ENCODE data around the gene CPEB4. TPM values are rescaled to one million over a fixed set of nuclear protein-coding genes. Genes with fewer than 3 reads are reported as not detected.

Gene CPEB4
- total RNA-seq, 4 donors from 2014 or later, result 20.1 to 26.6 (median 24.2) TPM

DNA sequence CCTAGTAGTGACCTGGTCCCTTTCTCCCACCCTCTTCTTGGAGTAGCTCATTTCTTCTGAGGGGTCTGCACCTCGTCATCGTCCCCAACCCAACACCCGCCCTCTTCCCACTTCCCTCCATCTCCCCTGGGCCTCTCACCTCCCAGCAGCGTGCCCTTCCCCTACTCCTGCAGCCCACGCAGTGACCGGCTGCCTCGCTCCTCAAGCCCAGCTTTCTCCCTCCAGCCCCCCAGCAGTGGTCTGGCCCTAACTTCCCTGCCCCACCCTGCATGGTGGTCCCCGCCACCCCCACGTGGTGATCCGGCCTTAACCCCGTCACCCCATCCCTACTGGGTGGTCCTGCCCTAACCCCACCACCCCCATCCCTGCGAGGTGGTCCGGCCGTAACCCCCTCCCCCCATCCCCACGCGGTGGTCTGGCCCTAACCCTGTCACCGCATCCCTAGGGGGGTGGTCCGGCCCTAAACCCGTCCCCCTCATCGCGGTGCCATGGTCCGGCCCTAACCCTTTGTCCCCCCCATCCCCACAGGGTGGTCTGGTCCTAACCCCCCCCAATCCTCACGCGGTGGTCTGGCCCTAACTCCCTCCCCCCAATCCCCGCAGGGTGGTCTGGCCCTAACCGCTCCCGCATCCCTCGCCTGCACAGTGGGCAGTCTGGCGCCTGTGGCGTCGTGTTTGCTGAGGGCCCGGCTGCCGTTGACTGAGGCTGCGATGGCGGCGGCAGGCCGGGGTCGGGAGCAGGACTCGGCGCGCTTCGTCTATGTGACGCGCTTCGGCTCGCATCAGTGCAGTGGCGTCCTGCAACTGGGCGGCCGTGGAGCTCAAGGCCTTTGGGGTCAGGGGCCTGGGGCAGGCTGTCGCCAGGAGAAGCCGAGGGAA is 100.6 kb downstream of the CPEB4 start, which contains the start of gene C5orf47:
Gene C5orf47 (plus strand): TSS at position 617 of the 878 bp plus-strand sequence. CDS start 94 bp downstream, at position 711.
- Histone ChIP-seq H3K4me1 (no peaks in the 10 kb centered on the region), H3K4me3 (no peak within 1 kb of the TSS), H3K36me3 (no peaks in the 10 kb centered on the region), H3K27me3 (no peaks in the 10 kb centered on the region), H3K27ac (no peak within 1 kb of the TSS), H3K9me3 (peaks cover 0 to 18% (median 0%) of the 10 kb centered on the region in 4 donors)
- TF ChIP-seq POLR2A (IDR thresholded peaks at IDR 0.05), result no peak
- TF ChIP-seq, protein P1, sequence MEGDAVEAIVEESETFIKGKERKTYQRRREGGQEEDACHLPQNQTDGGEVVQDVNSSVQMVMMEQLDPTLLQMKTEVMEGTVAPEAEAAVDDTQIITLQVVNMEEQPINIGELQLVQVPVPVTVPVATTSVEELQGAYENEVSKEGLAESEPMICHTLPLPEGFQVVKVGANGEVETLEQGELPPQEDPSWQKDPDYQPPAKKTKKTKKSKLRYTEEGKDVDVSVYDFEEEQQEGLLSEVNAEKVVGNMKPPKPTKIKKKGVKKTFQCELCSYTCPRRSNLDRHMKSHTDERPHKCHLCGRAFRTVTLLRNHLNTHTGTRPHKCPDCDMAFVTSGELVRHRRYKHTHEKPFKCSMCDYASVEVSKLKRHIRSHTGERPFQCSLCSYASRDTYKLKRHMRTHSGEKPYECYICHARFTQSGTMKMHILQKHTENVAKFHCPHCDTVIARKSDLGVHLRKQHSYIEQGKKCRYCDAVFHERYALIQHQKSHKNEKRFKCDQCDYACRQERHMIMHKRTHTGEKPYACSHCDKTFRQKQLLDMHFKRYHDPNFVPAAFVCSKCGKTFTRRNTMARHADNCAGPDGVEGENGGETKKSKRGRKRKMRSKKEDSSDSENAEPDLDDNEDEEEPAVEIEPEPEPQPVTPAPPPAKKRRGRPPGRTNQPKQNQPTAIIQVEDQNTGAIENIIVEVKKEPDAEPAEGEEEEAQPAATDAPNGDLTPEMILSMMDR (IDR thresholded peaks at IDR 0.05), result no peak
- no peak for TF ChIP-seq EP300 (IDR thresholded peaks at IDR 0.05)
- 93% methylated on average over 49 to 50 of the region's 51 CpGs for WGBS, 2 donors
- no peak for DNase-seq (ENCODE audit: low spot score in 2 of 2)

DNA sequence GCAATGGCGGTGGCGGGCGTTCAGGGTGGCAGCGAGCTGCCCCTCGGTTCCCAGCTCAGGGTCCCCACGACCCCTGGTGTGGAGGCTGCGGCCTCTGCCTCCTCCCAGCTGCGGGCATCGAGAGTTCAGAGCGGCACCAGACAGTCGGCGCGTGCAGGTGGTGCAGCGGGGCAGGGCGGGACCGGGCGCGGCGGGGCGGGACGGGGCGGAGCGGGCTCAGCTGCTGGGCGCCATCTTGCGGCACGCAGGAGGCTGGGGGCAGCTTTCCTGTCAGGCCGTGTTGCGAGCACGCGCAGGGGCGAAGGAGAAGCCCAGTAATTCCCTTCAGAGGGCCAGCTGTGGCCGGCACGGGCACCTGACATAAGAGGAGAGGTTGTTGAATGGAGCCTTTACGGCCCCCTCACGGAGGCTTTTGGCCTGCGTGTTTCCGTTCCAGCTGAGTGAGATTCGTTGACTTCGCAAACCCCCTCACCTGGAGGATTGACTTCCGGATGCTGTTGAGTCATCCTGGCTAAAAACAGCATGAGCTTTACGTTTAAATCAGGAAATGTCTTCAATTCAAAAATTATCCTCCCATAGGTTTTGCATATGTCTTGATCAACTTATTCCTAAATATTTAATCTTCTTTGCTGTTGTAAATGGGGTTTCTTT is 101.4 kb downstream of the CPEB4 start:
- 94% methylated on average over 28 to 35 of the region's 41 CpGs for WGBS, 2 donors
- TF ChIP-seq EP300 (IDR thresholded peaks at IDR 0.05) (no peak), POLR2A (IDR thresholded peaks at IDR 0.05) (no peak)
- TF ChIP-seq, protein P1 (IDR thresholded peaks at IDR 0.05), result no peak

DNA sequence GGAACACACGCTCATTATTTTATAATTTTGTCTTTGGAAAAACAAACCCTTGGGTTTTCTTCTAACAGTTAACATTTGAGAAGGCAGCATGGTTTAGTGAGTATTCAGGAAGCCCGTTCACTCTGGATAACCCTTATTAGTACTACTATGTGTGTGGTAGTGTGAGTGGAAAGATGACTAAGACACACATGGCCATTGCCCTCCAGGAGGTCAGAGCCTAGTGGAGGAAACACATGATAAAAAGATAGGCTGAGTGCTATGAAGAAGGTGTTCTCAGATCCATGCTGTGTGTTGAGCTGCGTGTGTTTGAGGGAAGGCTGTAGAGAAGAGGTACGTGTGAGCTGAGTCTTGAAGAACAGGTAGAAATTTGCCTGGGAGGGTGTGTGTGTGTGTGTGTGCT is 109.2 kb downstream of the CPEB4 start:
- no peaks in the 10 kb centered on the region for H3K4me1 ChIP-seq
- no peak overlapping the region for H3K27ac ChIP-seq
- no peaks in the 10 kb centered on the region for H3K9me3 ChIP-seq
- H3K27me3 ChIP-seq, result no peaks in the 10 kb centered on the region
- TF ChIP-seq, protein P1 (IDR thresholded peaks at IDR 0.05), result no peak
- TF ChIP-seq POLR2A (IDR thresholded peaks at IDR 0.05), result no peak
- no peak for TF ChIP-seq EP300 (IDR thresholded peaks at IDR 0.05)
- no peaks in the 10 kb centered on the region for H3K36me3 ChIP-seq
- no peak overlapping the region for H3K4me3 ChIP-seq
- DNase-seq (ENCODE audit: low spot score in 2 of 2), result no peak
- WGBS, 2 donors, result 73 to 76% methylated on average over 4 of the region's 4 CpGs

More for the DNA sequence above, 101.4 kb downstream of the CPEB4 start:
- Histone ChIP-seq H3K36me3 (no peaks in the 10 kb centered on the region), H3K4me1 (no peaks in the 10 kb centered on the region), H3K27me3 (no peaks in the 10 kb centered on the region), H3K27ac (no peak overlapping the region), H3K4me3 (no peak overlapping the region), H3K9me3 (peaks cover 0 to 18% (median 0%) of the 10 kb centered on the region in 4 donors)
- DNase-seq (ENCODE audit: low spot score in 2 of 2), result no peak

DNA sequence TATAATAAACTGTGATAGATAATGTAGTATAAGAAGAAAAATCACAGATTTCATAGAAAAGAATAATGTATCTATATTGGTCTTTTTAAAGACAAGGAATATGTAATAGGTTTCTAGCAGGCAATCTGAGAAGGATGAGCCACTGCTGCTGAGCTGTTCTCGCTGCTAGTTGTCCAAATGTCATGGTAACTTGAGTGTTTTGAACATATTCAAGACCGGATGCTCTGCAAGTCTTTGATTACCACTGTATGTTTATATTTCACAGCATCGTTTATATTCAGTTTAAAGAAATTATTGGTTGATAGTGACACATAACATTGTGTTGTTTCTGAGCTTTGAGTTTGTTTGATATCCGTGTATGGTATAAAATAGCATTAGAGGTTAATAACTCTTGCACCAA is 110.4 kb downstream of the CPEB4 start:
- no peak overlapping the region for H3K27ac ChIP-seq
- H3K4me1 ChIP-seq, result no peaks in the 10 kb centered on the region
- TF ChIP-seq POLR2A (IDR thresholded peaks at IDR 0.05) (no peak), EP300 (IDR thresholded peaks at IDR 0.05) (no peak)
- TF ChIP-seq, protein P1 (IDR thresholded peaks at IDR 0.05), result no peak
- no peaks in the 10 kb centered on the region for H3K27me3 ChIP-seq
- H3K36me3 ChIP-seq, result no peaks in the 10 kb centered on the region
- DNase-seq (ENCODE audit: low spot score in 2 of 2), result no peak
- WGBS, 2 donors, result 75 to 81% methylated on average over 4 of the region's 4 CpGs
- no peak overlapping the region for H3K4me3 ChIP-seq
- H3K9me3 ChIP-seq, result no peaks in the 10 kb centered on the region

DNA sequence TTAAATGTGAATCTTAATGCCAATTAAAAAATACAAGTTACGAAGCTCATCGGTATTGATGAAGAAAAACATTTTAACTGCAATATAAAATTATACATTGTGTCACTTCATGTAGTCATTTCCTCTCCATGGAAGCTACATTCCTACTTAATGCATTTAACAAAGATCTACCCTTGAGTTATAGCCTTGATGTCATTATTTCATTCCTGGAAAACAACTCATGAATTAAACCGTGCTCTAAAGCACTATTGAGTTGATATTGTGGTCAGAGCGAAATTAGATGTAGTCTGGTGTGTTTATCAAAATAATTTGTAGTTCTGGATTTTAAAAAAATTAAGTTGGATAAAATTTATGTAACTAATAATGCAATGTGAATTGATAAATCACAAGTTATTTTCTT is 111.9 kb downstream of the CPEB4 start:
- Histone ChIP-seq H3K36me3 (no peaks in the 10 kb centered on the region), H3K27me3 (no peaks in the 10 kb centered on the region), H3K9me3 (no peaks in the 10 kb centered on the region), H3K4me1 (no peaks in the 10 kb centered on the region), H3K4me3 (no peak overlapping the region), H3K27ac (no peak overlapping the region)
- WGBS, 2 donors, result 75 to 80% methylated on average over 4 of the region's 4 CpGs
- no peak for DNase-seq (ENCODE audit: low spot score in 2 of 2)
- no peak for TF ChIP-seq POLR2A (IDR thresholded peaks at IDR 0.05)
- TF ChIP-seq EP300 (IDR thresholded peaks at IDR 0.05), result no peak
- TF ChIP-seq, protein P1 (IDR thresholded peaks at IDR 0.05), result no peak

All from tibial nerve (tissue), 4 donors.